Measurements from ENCODE around the gene CDR2. TPM values are rescaled to one million over a fixed set of nuclear protein-coding genes. Genes with fewer than 3 reads are reported as not detected.
"Not testable (repeated sequence)": the region's sequence is repeated elsewhere in the genome, so short reads cannot be mapped to it uniquely, and the experiment has no call there.

CDR2 gene
- total and polyA plus RNA-seq, 8 donors = 8.9 to 198 (median 22.2) TPM

GRCh38 chr16:22306788-22307187, 67.6 kb downstream of the CDR2 start:
- peaks cover 85 to 100% (median 97%) of the 10 kb centered on the region in 4 donors for H3K36me3 ChIP-seq
- H3K9me3 ChIP-seq = no peaks in the 10 kb centered on the region
- no peak overlapping the region for H3K4me3 ChIP-seq
- WGBS, 5 donors = 92 to 95% (median 93%) methylated on average over 6 to 9 of the region's 9 CpGs
- no peaks in the 10 kb centered on the region for H3K27me3 ChIP-seq
- intact Hi-C loops (cut with DNase I; ENCODE audit: low total_unique reads) = no loop called here
- no peak for DNase-seq
- no peaks in the 10 kb centered on the region for H3K4me1 ChIP-seq
- H3K27ac ChIP-seq = no peak overlapping the region
- TF ChIP-seq POLR2AphosphoS5 (IDR thresholded peaks at IDR 0.05) = no peak
- TF ChIP-seq EP300 (IDR thresholded peaks at IDR 0.05) = no peak
- no peak for TF ChIP-seq CTCF (IDR thresholded peaks at IDR 0.05)
- TF ChIP-seq POLR2A (IDR thresholded peaks at IDR 0.05) = no peak

- Histone ChIP-seq H3K36me3 (peaks cover 70 to 80% (median 77%) of the 10 kb centered on the region in 4 donors), H3K4me1 (peaks cover 11 to 20% (median 15%) of the 10 kb centered on the region in 4 donors), H3K9me3 (no peaks in the 10 kb centered on the region), H3K27ac (no peak overlapping the region), H3K27me3 (no peaks in the 10 kb centered on the region), H3K4me3 (no peak overlapping the region)
- TF ChIP-seq EP300 (IDR thresholded peaks at IDR 0.05) = no peak
- TF ChIP-seq POLR2A (IDR thresholded peaks at IDR 0.05) = no peak
- TF ChIP-seq CTCF (IDR thresholded peaks at IDR 0.05) = no peak
- TF ChIP-seq POLR2AphosphoS5 (IDR thresholded peaks at IDR 0.05) = no peak
- 92 to 97% (median 93%) methylated on average over 4 of the region's 4 CpGs for WGBS, 5 donors
- DNase-seq = no peak
- intact Hi-C loops (cut with DNase I; ENCODE audit: low total_unique reads) = no loop called here
These were observed 70.0 kb downstream of the CDR2 start for GRCh38 chr16:22304411-22304810.

GRCh38 chr16:22302776-22303363, 71.5 kb downstream of the CDR2 start:
- no peaks in the 10 kb centered on the region for H3K27me3 ChIP-seq
- intact Hi-C loops (cut with DNase I; ENCODE audit: low total_unique reads) = no loop called here
- H3K4me3 ChIP-seq = no peak overlapping the region
- peaks cover 11 to 35% (median 28%) of the 10 kb centered on the region in 4 donors for H3K4me1 ChIP-seq
- no peak for DNase-seq
- no peaks in the 10 kb centered on the region for H3K9me3 ChIP-seq
- no peak overlapping the region for H3K27ac ChIP-seq
- 91 to 96% (median 93%) methylated on average over 12 of the region's 12 CpGs for WGBS, 5 donors
- TF ChIP-seq EP300 (IDR thresholded peaks at IDR 0.05) = no peak
- TF ChIP-seq POLR2A (IDR thresholded peaks at IDR 0.05) = no peak
- no peak for TF ChIP-seq POLR2AphosphoS5 (IDR thresholded peaks at IDR 0.05)
- no peak for TF ChIP-seq CTCF (IDR thresholded peaks at IDR 0.05)
- peaks cover 54 to 65% (median 62%) of the 10 kb centered on the region in 4 donors for H3K36me3 ChIP-seq

- H3K27me3 ChIP-seq; H3K9me3 ChIP-seq; intact Hi-C loops (cut with DNase I; ENCODE audit: low total_unique reads); DNase-seq; H3K27ac ChIP-seq; H3K4me3 ChIP-seq: not testable (repeated sequence)
- 90 to 96% (median 93%) methylated on average over 7 of the region's 7 CpGs for WGBS, 5 donors
- Histone ChIP-seq H3K36me3 (peaks cover 40 to 50% (median 47%) of the 10 kb centered on the region in 4 donors), H3K4me1 (peaks cover 14 to 41% (median 30%) of the 10 kb centered on the region in 4 donors)
These were observed 73.0 kb downstream of the CDR2 start for GRCh38 chr16:22301423-22301822.

- 42 to 50% (median 47%) methylated on average over 8 of the region's 8 CpGs for WGBS, 5 donors
- Histone ChIP-seq H3K27ac (peak overlapping the region in 2 of 5 donors; percentile 15 to 98), H3K4me3 (no peak overlapping the region), H3K27me3 (no peaks in the 10 kb centered on the region), H3K4me1 (peaks cover 18 to 46% (median 35%) of the 10 kb centered on the region in 4 donors), H3K9me3 (no peaks in the 10 kb centered on the region), H3K36me3 (peaks cover 31 to 41% (median 39%) of the 10 kb centered on the region in 4 donors)
- peak in 4 of 7 experiments; percentile 26 to 45 (median 34) for TF ChIP-seq CTCF (IDR thresholded peaks at IDR 0.05)
- no peak for TF ChIP-seq POLR2A (IDR thresholded peaks at IDR 0.05)
- no peak for TF ChIP-seq EP300 (IDR thresholded peaks at IDR 0.05)
- TF ChIP-seq POLR2AphosphoS5 (IDR thresholded peaks at IDR 0.05) = peak in 1 of 3 donors; percentile 29
- intact Hi-C loops (cut with DNase I; ENCODE audit: low total_unique reads) = no loop called here
- peak; percentile 64 to 70 for DNase-seq
These were observed 73.9 kb downstream of the CDR2 start for GRCh38 chr16:22300427-22301071.

Measured in stomach (tissue), 9 donors.